GM12878 (cell line): ENCODE results near the gene ANTXR1. TPM values are rescaled to one million over a fixed set of nuclear protein-coding genes. Genes with fewer than 3 reads are reported as not detected.

Source experiments
- ATAC-seq: fragments of 200-7000 bp; cut with Tn5 transposase; 3 replicates; pipeline ENCODE4 v1.9.1; 2020; ENCODE audit warnings: mild to moderate bottlenecking, moderate library complexity
- BruUV-seq: library from RNA; stranded (reverse); fragments of 400-500 nt; replicated peaks from 2 replicates; lab custom pipeline; 2021; lab: Mats Ljungman, UMichigan
- CTCF ChIA-PET: fragments of 300-600 bp; sonication (Branson Sonifier 250); formaldehyde crosslinking; extraction: SDS; loops from one replicate; lab custom pipeline; 2021; ENCODE audit warnings: inconsistent platforms; lab: Yijun Ruan, JAX
- POLR2A ChIA-PET: fragments of 350-600 bp; formaldehyde crosslinking; extraction: SDS; loops from one replicate; lab custom pipeline; 2021; ENCODE audit warnings: inconsistent platforms; lab: Charles Lee
- RAD21 ChIA-PET: fragments of 300-600 bp; sonication (Branson Sonifier 250); formaldehyde crosslinking; loops from one replicate; lab custom pipeline; 2023; ENCODE audit warnings: antibody characterized with exemption; ENCODE audit not compliant: unreplicated experiment; lab: Charles Lee
- SMC1A ChIA-PET: fragments of 300-600 bp; sonication (Branson Sonifier 250); formaldehyde crosslinking; loops from one replicate; lab custom pipeline; 2023; ENCODE audit not compliant: unreplicated experiment, uncharacterized antibody; lab: Charles Lee
- DNase-seq: peaks from one replicate; pipeline ENCODE4 v3.0.0-alpha.2; 2011; ENCODE audit warnings: low read depth, low spot score
- FAIRE-seq: peaks from 3 replicates; lab custom pipeline; 2011; peaks lifted over from hg19 to GRCh38; lab: Jason Lieb, UNC
- H2AFZ ChIP-seq: 2 replicates; pipeline ENCODE4 v1.6.0; 2011; ENCODE audit warnings: low read depth, low read length, control low read depth; ENCODE audit not compliant: control insufficient read depth
- H3K27ac ChIP-seq: 2 replicates; pipeline ENCODE4 v1.5.1; 2011; ENCODE audit warnings: control low read depth; ENCODE audit not compliant: control insufficient read depth, insufficient read depth
- H3K27me3 ChIP-seq, 2 experiments: replicated peaks in 1 of 2; 2 replicates each; pipeline versions ENCODE4 v1.6.0 to v1.6.1; 2011; ENCODE audit warnings: low read length in 1 of 2; ENCODE audit not compliant: control insufficient read depth in 2 of 2, insufficient read depth in 2 of 2
- H3K36me3 ChIP-seq, 2 experiments: 2 replicates each; pipeline ENCODE4 v1.5.1; 2011; ENCODE audit warnings: low read length in 1 of 2; ENCODE audit not compliant: control insufficient read depth in 2 of 2, insufficient read depth in 2 of 2
- H3K4me1 ChIP-seq: 2 replicates; pipeline ENCODE4 v1.6.1; 2011; ENCODE audit warnings: mild to moderate bottlenecking, low read length, moderate library complexity, mixed read lengths; ENCODE audit not compliant: control insufficient read depth, insufficient read depth
- H3K4me2 ChIP-seq: 2 replicates; pipeline ENCODE4 v1.6.0; 2011; ENCODE audit warnings: control low read depth; ENCODE audit not compliant: control insufficient read depth, insufficient read depth
- H3K4me3 ChIP-seq: fragments of 200-600 bp; sonication (generic); 2 replicates; pipeline ENCODE4 v1.5.1; 2016
- H3K79me2 ChIP-seq: 2 replicates; pipeline ENCODE4 v1.6.0; 2011; ENCODE audit warnings: low read length; ENCODE audit not compliant: control insufficient read depth, insufficient read depth
- H3K9ac ChIP-seq: 2 replicates; pipeline ENCODE4 v1.8.0; 2011; ENCODE audit warnings: low read length, control low read depth, mixed read lengths; ENCODE audit not compliant: control insufficient read depth, insufficient read depth
- H3K9me3 ChIP-seq: replicated peaks from 3 replicates; pipeline ENCODE4 v1.5.1; 2011; ENCODE audit warnings: mild to moderate bottlenecking, low read length; ENCODE audit not compliant: control insufficient read depth, insufficient read depth
- H4K20me1 ChIP-seq: 2 replicates; pipeline ENCODE4 v1.6.0; 2011; ENCODE audit not compliant: control insufficient read depth, insufficient read depth
- BRCA1 ChIP-seq: IDR thresholded peaks from 2 replicates; pipeline ENCODE4 v1.6.1; 2011; ENCODE audit warnings: low read depth, low read length, improper control_type of control experiment
- LARP7 ChIP-seq: fragments of 450-650 bp; IDR thresholded peaks from 2 replicates; pipeline ENCODE4 v1.6.1; 2017; ENCODE audit warnings: mild to moderate bottlenecking
- PML ChIP-seq: IDR thresholded peaks from 2 replicates; pipeline ENCODE4 v1.6.1; 2012; ENCODE audit warnings: low read length, inconsistent platforms
- RAD21 ChIP-seq: IDR thresholded peaks from 2 replicates; pipeline ENCODE4 v1.6.1; 2011; ENCODE audit warnings: mild to moderate bottlenecking, low read depth, low read length, moderate library complexity; ENCODE audit not compliant: insufficient read depth
- RELA ChIP-seq: fragments of 450-650 bp; IDR thresholded peaks from 2 replicates; pipeline ENCODE4 v1.8.0; 2014; ENCODE audit warnings: borderline replicate concordance; ENCODE audit not compliant: partially characterized antibody
- SPI1 ChIP-seq: IDR thresholded peaks from 2 replicates; pipeline ENCODE4 v1.6.1; 2011; ENCODE audit warnings: low read depth, mild to moderate bottlenecking, low read length, moderate library complexity, borderline replicate concordance; ENCODE audit not compliant: insufficient read depth
- ZNF274 ChIP-seq: IDR thresholded peaks from one replicate; pipeline ENCODE4 v1.8.0; 2011; ENCODE audit not compliant: insufficient read length, insufficient read depth
- ZSCAN29 ChIP-seq: fragments of 450-650 bp; IDR thresholded peaks from 2 replicates; pipeline ENCODE4 v1.6.1; 2017; ENCODE audit warnings: mild to moderate bottlenecking, moderate library complexity
- WGBS: methylation state at CpG from one replicate; pipeline ENCODE4 v1.1.6; 2016; ENCODE audit warnings: low lambda C conversion rate; ENCODE audit not compliant: insufficient replicate concordance, insufficient coverage; ENCODE audit errors: missing lambda C conversion rate; 5-methylcytosine and 5-hydroxymethylcytosine counted together
- in situ Hi-C: fragments of 300-500 bp; cut with MboI; formaldehyde crosslinking; loops from 9 replicates; pipeline ENCODE4 v1.14.3; 2018; ENCODE audit warnings: mixed read lengths
- intact Hi-C: fragments of 100-400 bp; cut with micrococcal nuclease; formaldehyde crosslinking; loops from one replicate; pipeline ENCODE4 v1.14.2; 2022; ENCODE audit not compliant: unreplicated experiment
- polyA plus RNA-seq, 11 experiments: library from polyadenylated mRNA; depleted of rRNA in 4 of 11; unstranded in 6 of 11; stranded (reverse) in 5 of 11; fragments of >200 nt; fragmentation: Nextera tagmentation in 4 of 11; fragmentation: Illumina TruSeq in 1 of 11; extraction: Ambion mirVana in 4 of 11; extraction: Trizol in 1 of 11; gene quantifications; 1 replicate in 1 of 11; 2 replicates in 10 of 11; pipeline versions ENCODE4 v1.2.1 to v1.2.3, GENCODE V29; 2011 to 2016; ENCODE audit warnings: inconsistent platforms in 2 of 11, missing spikeins in 2 of 11, low read depth in 1 of 11
- total RNA-seq, 4 experiments: library from RNA; depleted of rRNA in 3 of 4; stranded (reverse); fragments of >200 nt in 3 of 4; fragmentation: Illumina TruSeq in 1 of 4; extraction: Trizol in 1 of 4; gene quantifications; 2 replicates each; pipeline versions ENCODE4 v1.2.1 to v1.2.3, GENCODE V29; 2013 to 2021
- TF ChIP-seq, protein P1 (sequence below): fragments of 450-650 bp; IDR thresholded peaks from 2 replicates; pipeline ENCODE4 v1.6.1; 2016; ENCODE audit warnings: mild to moderate bottlenecking
- TF ChIP-seq, protein P2 (sequence below): fragments of 450-650 bp; IDR thresholded peaks from 2 replicates; pipeline ENCODE4 v1.6.1; 2017; ENCODE audit warnings: mild to moderate bottlenecking, moderate library complexity

Gene ANTXR1
- total and polyA plus RNA-seq, 10 of the 15 experiments (the other 5 are each of a cell fraction or from before 2014, with no cell fraction given), result 0.09 to 0.26 TPM; not detected in 8

DNA sequence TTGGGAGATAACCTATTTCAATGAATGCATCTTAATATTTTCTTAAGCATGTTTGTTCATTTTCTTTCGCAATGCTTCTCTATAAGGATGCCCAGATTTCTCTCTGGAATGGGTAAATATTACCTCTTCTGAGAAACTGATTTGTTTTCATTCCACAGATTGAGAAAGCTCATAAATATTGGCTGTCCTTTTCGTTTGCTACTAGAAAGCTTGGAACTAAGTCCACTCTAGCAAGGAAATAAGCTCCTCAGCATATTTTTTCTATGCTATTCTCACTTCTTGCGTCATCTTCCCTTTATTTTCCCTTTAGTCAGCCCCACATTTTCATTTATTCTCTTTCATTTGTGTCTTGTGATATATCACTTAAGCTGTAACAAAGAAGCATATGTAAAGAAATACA lies 76.3 kb downstream of the ANTXR1 start:
- Histone ChIP-seq H3K4me3 (no peak overlapping the region), H3K9ac (no peak overlapping the region), H3K27ac (no peak overlapping the region), H4K20me1 (no peaks in the 10 kb centered on the region), H3K4me1 (no peaks in the 10 kb centered on the region), H3K36me3 (no peaks in the 10 kb centered on the region), H3K4me2 (no peak overlapping the region), H3K9me3 (no peaks in the 10 kb centered on the region), H3K79me2 (no peaks in the 10 kb centered on the region), H3K27me3 (peaks cover 0 to 2% of the 10 kb centered on the region in 2 experiments; a peak in 2 of 4 replicates), H2AFZ (no peak overlapping the region)
- no peak for FAIRE-seq
- DNase-seq, result no peak
- RAD21 ChIA-PET, result no interaction called here
- CTCF ChIA-PET, result no interaction called here
- no peak for ATAC-seq
- intact Hi-C loops (no loop called here), in situ Hi-C loops (no loop called here)
- SMC1A ChIA-PET, result no interaction called here
- no TSS peak for BruUV-seq
- TF ChIP-seq, protein P1, sequence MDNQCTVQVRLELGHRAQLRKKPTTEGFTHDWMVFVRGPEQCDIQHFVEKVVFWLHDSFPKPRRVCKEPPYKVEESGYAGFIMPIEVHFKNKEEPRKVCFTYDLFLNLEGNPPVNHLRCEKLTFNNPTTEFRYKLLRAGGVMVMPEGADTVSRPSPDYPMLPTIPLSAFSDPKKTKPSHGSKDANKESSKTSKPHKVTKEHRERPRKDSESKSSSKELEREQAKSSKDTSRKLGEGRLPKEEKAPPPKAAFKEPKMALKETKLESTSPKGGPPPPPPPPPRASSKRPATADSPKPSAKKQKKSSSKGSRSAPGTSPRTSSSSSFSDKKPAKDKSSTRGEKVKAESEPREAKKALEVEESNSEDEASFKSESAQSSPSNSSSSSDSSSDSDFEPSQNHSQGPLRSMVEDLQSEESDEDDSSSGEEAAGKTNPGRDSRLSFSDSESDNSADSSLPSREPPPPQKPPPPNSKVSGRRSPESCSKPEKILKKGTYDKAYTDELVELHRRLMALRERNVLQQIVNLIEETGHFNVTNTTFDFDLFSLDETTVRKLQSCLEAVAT, result no peak
- TF ChIP-seq, protein P2, sequence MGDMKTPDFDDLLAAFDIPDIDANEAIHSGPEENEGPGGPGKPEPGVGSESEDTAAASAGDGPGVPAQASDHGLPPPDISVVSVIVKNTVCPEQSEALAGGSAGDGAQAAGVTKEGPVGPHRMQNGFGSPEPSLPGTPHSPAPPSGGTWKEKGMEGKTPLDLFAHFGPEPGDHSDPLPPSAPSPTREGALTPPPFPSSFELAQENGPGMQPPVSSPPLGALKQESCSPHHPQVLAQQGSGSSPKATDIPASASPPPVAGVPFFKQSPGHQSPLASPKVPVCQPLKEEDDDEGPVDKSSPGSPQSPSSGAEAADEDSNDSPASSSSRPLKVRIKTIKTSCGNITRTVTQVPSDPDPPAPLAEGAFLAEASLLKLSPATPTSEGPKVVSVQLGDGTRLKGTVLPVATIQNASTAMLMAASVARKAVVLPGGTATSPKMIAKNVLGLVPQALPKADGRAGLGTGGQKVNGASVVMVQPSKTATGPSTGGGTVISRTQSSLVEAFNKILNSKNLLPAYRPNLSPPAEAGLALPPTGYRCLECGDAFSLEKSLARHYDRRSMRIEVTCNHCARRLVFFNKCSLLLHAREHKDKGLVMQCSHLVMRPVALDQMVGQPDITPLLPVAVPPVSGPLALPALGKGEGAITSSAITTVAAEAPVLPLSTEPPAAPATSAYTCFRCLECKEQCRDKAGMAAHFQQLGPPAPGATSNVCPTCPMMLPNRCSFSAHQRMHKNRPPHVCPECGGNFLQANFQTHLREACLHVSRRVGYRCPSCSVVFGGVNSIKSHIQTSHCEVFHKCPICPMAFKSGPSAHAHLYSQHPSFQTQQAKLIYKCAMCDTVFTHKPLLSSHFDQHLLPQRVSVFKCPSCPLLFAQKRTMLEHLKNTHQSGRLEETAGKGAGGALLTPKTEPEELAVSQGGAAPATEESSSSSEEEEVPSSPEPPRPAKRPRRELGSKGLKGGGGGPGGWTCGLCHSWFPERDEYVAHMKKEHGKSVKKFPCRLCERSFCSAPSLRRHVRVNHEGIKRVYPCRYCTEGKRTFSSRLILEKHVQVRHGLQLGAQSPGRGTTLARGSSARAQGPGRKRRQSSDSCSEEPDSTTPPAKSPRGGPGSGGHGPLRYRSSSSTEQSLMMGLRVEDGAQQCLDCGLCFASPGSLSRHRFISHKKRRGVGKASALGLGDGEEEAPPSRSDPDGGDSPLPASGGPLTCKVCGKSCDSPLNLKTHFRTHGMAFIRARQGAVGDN, result no peak
- TF ChIP-seq PML (no peak), LARP7 (no peak), ZSCAN29 (no peak), RELA (no peak), ZNF274 (no peak), RAD21 (no peak), SPI1 (no peak), BRCA1 (no peak)
- POLR2A ChIA-PET, result no interaction called here
- 16% methylated on average over 3 of the region's 3 CpGs for WGBS
